CD8-positive, alpha-beta memory T cell (primary cell): ENCODE measurements around the gene ACR. TPM values are rescaled to one million over a fixed set of nuclear protein-coding genes. Genes with fewer than 3 reads are reported as not detected.
"Not testable (repeated sequence)": the region's sequence is repeated elsewhere in the genome, so short reads cannot be mapped to it uniquely, and the experiment has no call there.

ENCODE experiments used
- CTCF ChIA-PET: fragments of 350-600 bp; sonication (Branson Sonifier 250); formaldehyde crosslinking; loops from one replicate; lab custom pipeline; 2021; ENCODE audit warnings: antibody characterized with exemption; lab: Charles Lee
- POLR2A ChIA-PET: fragments of 350-600 bp; sonication (Branson Sonifier 250); formaldehyde crosslinking; loops from one replicate; lab custom pipeline; 2021; ENCODE audit warnings: antibody characterized with exemption; lab: Charles Lee
- DNase-seq, 5 donors: peaks; one replicate each; pipeline versions ENCODE4 v3.0.0 to v3.0.0-alpha.2; 2020 to 2022; ENCODE audit warnings: mixed read lengths in 1 of 5
- H3K27ac ChIP-seq: one replicate; pipeline ENCODE4 v1.7.0; 2013; ENCODE audit warnings: low read depth, mild to moderate bottlenecking, low read length, moderate library complexity
- H3K27me3 ChIP-seq: 2 replicates; pipeline ENCODE4 v1.7.0; 2013; ENCODE audit warnings: low read length, mild to moderate bottlenecking; ENCODE audit not compliant: insufficient read depth, poor library complexity, severe bottlenecking
- H3K36me3 ChIP-seq: 2 replicates; pipeline ENCODE4 v1.7.0; 2013; ENCODE audit warnings: mild to moderate bottlenecking, low read length, moderate library complexity; ENCODE audit not compliant: insufficient read depth
- H3K4me1 ChIP-seq: 2 replicates; pipeline ENCODE4 v1.7.0; 2013; ENCODE audit warnings: mild to moderate bottlenecking, low read length, moderate library complexity; ENCODE audit not compliant: insufficient read depth
- H3K4me3 ChIP-seq: 2 replicates; pipeline ENCODE4 v1.7.0; 2013; ENCODE audit warnings: mild to moderate bottlenecking, low read length
- H3K9me3 ChIP-seq: 2 replicates; pipeline ENCODE4 v1.7.0; 2013; ENCODE audit warnings: mild to moderate bottlenecking, low read length
- H3K27ac Mint-ChIP-seq, 8 donors: one replicate each; pipeline ENCODE4 v1.8.0; 2020 to 2021; ENCODE audit warnings: mixed read lengths in 8 of 8, mild to moderate bottlenecking in 6 of 8, inconsistent platforms in 3 of 8, moderate library complexity in 3 of 8
- H3K27me3 Mint-ChIP-seq, 2 donors: one replicate each; pipeline ENCODE4 v1.8.0; 2020 to 2021; ENCODE audit warnings: mixed read lengths in 2 of 2, mild to moderate bottlenecking in 1 of 2, moderate library complexity in 1 of 2
- H3K36me3 Mint-ChIP-seq, 3 donors: one replicate each; pipeline ENCODE4 v1.8.0; 2020 to 2021; ENCODE audit warnings: mixed read lengths in 3 of 3, inconsistent platforms in 1 of 3, mild to moderate bottlenecking in 1 of 3
- H3K4me1 Mint-ChIP-seq, 3 donors: one replicate each; pipeline ENCODE4 v1.8.0; 2020 to 2021; ENCODE audit warnings: mixed read lengths in 3 of 3, inconsistent platforms in 1 of 3, mild to moderate bottlenecking in 1 of 3
- H3K4me3 Mint-ChIP-seq, 7 donors: one replicate each; pipeline ENCODE4 v1.8.0; 2020 to 2021; ENCODE audit warnings: mixed read lengths in 7 of 7, mild to moderate bottlenecking in 6 of 7, moderate library complexity in 4 of 7, inconsistent platforms in 2 of 7
- H3K9me3 Mint-ChIP-seq, 5 donors: one replicate each; pipeline ENCODE4 v1.8.0; 2020 to 2022; ENCODE audit warnings: mixed read lengths in 5 of 5, mild to moderate bottlenecking in 3 of 5, moderate library complexity in 2 of 5, inconsistent platforms in 1 of 5
- polyA plus RNA-seq: library from polyadenylated mRNA; unstranded; fragments of 300-500 nt; fragmentation: Illumina TruSeq; gene quantifications from one replicate; pipeline ENCODE4 v1.2.3, GENCODE V29; 2021
- total RNA-seq, 2 experiments: library from RNA; stranded (reverse); gene quantifications; one replicate each; pipeline ENCODE4 v1.2.3, GENCODE V29; 2021

Gene ACR
- total and polyA plus RNA-seq, 3 experiments from 2014 or later = not detected

- CTCF ChIA-PET, H3K36me3 ChIP-seq, H3K27ac Mint-ChIP-seq, H3K27me3 ChIP-seq, H3K9me3 ChIP-seq, H3K4me3 ChIP-seq, H3K9me3 Mint-ChIP-seq, H3K4me1 Mint-ChIP-seq, H3K4me1 ChIP-seq, DNase-seq, H3K27ac ChIP-seq, H3K27me3 Mint-ChIP-seq, POLR2A ChIA-PET, H3K4me3 Mint-ChIP-seq: not testable (repeated sequence)
- peaks cover 0 to 29% (median 0%) of the 10 kb centered on the region in 3 donors for H3K36me3 Mint-ChIP-seq
Measured at GRCh38 chr22:50775132-50775531, 37.1 kb downstream of the ACR start.

- H3K36me3 ChIP-seq, H3K4me1 Mint-ChIP-seq, H3K4me3 ChIP-seq, H3K4me3 Mint-ChIP-seq, H3K9me3 Mint-ChIP-seq, DNase-seq, H3K27ac Mint-ChIP-seq, H3K4me1 ChIP-seq, H3K27me3 Mint-ChIP-seq, H3K9me3 ChIP-seq, H3K27ac ChIP-seq, H3K27me3 ChIP-seq, POLR2A ChIA-PET, CTCF ChIA-PET: not testable (repeated sequence)
- peaks cover 0 to 40% (median 0%) of the 10 kb centered on the region in 3 donors for H3K36me3 Mint-ChIP-seq
Measured at GRCh38 chr22:50777631-50778030, 39.6 kb downstream of the ACR start.

- H3K27me3 ChIP-seq, DNase-seq, H3K9me3 Mint-ChIP-seq, H3K36me3 ChIP-seq, H3K27me3 Mint-ChIP-seq, POLR2A ChIA-PET, H3K4me3 ChIP-seq, H3K27ac ChIP-seq, CTCF ChIA-PET, H3K4me1 ChIP-seq, H3K9me3 ChIP-seq: not testable (repeated sequence)
- Mint-ChIP-seq H3K36me3 (peaks cover 0 to 37% (median 0%) of the 10 kb centered on the region in 3 donors), H3K27ac (peak overlapping the region in 2 of 8 donors; percentile 22 to 50), H3K4me3 (peak overlapping the region in 1 of 7 donors; percentile 65), H3K4me1 (peaks cover 10 to 11% (median 10%) of the 10 kb centered on the region in 3 donors)
Measured at GRCh38 chr22:50780244-50780643, 42.2 kb downstream of the ACR start.

- Mint-ChIP-seq H3K36me3 (peaks cover 0 to 24% (median 0%) of the 10 kb centered on the region in 3 donors), H3K4me3 (peak overlapping the region in 6 of 7 donors; percentile 0 to 72 (median 28)), H3K4me1 (peaks cover 10 to 12% (median 10%) of the 10 kb centered on the region in 3 donors), H3K27ac (peak overlapping the region in 5 of 8 donors; percentile 11 to 86 (median 64))
- POLR2A ChIA-PET, H3K27me3 Mint-ChIP-seq, H3K27me3 ChIP-seq, H3K4me1 ChIP-seq, CTCF ChIA-PET, H3K27ac ChIP-seq, H3K9me3 ChIP-seq, DNase-seq, H3K4me3 ChIP-seq, H3K9me3 Mint-ChIP-seq, H3K36me3 ChIP-seq: not testable (repeated sequence)
Measured at GRCh38 chr22:50782253-50782652, 44.2 kb downstream of the ACR start.

GRCh38 chr22:50783033-50783879 lies 45.3 kb downstream of the ACR start, which contains the start of gene RABL2B:
Gene RABL2B, minus strand, starts transcription at chr22:50783636. Its CDS starts 1,342 bp downstream, at chr22:50782294.
- H3K27me3 ChIP-seq, H3K4me1 ChIP-seq, POLR2A ChIA-PET, H3K27me3 Mint-ChIP-seq, H3K36me3 ChIP-seq, CTCF ChIA-PET, H3K27ac ChIP-seq, H3K9me3 ChIP-seq, H3K9me3 Mint-ChIP-seq: not testable (repeated sequence)
- Mint-ChIP-seq H3K4me3 (peak within 1 kb of the TSS; percentile 79 to 91 (median 85)), H3K27ac (peak within 1 kb of the TSS; percentile 61 to 90 (median 84)), H3K4me1 (peaks cover 10 to 12% (median 10%) of the 10 kb centered on the region in 3 donors), H3K36me3 (peaks cover 0 to 19% (median 0%) of the 10 kb centered on the region in 3 donors)
- DNase-seq = peak; percentile 82 to 93 (median 91)
- peak within 1 kb of the TSS; percentile 47 for H3K4me3 ChIP-seq

- peak overlapping the region; percentile 61 to 90 (median 84) for H3K27ac Mint-ChIP-seq
- H3K27me3 ChIP-seq, H3K4me3 ChIP-seq, DNase-seq, H3K9me3 Mint-ChIP-seq, H3K27me3 Mint-ChIP-seq, H3K4me1 ChIP-seq, POLR2A ChIA-PET, H3K36me3 ChIP-seq, CTCF ChIA-PET, H3K9me3 ChIP-seq, H3K27ac ChIP-seq: not testable (repeated sequence)
- peaks cover 10 to 12% (median 10%) of the 10 kb centered on the region in 3 donors for H3K4me1 Mint-ChIP-seq
- peak overlapping the region; percentile 79 to 91 (median 85) for H3K4me3 Mint-ChIP-seq
- H3K36me3 Mint-ChIP-seq = peaks cover 0 to 18% (median 0%) of the 10 kb centered on the region in 3 donors
Measured at GRCh38 chr22:50783880-50784276, 45.9 kb downstream of the ACR start.

- H3K27me3 Mint-ChIP-seq, H3K27me3 ChIP-seq, CTCF ChIA-PET, H3K4me3 ChIP-seq, H3K36me3 ChIP-seq, H3K4me1 ChIP-seq, POLR2A ChIA-PET, H3K27ac ChIP-seq, H3K9me3 Mint-ChIP-seq, H3K27ac Mint-ChIP-seq, DNase-seq, H3K9me3 ChIP-seq: not testable (repeated sequence)
- H3K36me3 Mint-ChIP-seq = peaks cover 0 to 12% (median 0%) of the 10 kb centered on the region in 3 donors
- H3K4me3 Mint-ChIP-seq = peak overlapping the region in 4 of 7 donors; percentile 5 to 78 (median 40)
- H3K4me1 Mint-ChIP-seq = peaks cover 9 to 12% (median 10%) of the 10 kb centered on the region in 3 donors
Measured at GRCh38 chr22:50785289-50785688, 47.3 kb downstream of the ACR start.

GRCh38 chr22:50786936-50787335 lies 48.9 kb downstream of the ACR start:
- H3K36me3 Mint-ChIP-seq = not testable (repeated sequence)

More at GRCh38 chr22:50786936-50787335, 48.9 kb downstream of the ACR start:
- H3K27me3 Mint-ChIP-seq, H3K36me3 ChIP-seq, H3K4me1 ChIP-seq, POLR2A ChIA-PET, CTCF ChIA-PET, H3K9me3 Mint-ChIP-seq, H3K9me3 ChIP-seq, H3K27ac ChIP-seq, H3K27ac Mint-ChIP-seq, H3K4me3 ChIP-seq, H3K4me3 Mint-ChIP-seq, H3K27me3 ChIP-seq, DNase-seq: not testable (repeated sequence)
- H3K4me1 Mint-ChIP-seq = peaks cover 9 to 12% (median 10%) of the 10 kb centered on the region in 3 donors
